SJCRH30 (cell line): ENCODE measurements around the gene BMP10. TPM values are rescaled to one million over a fixed set of nuclear protein-coding genes. Genes with fewer than 3 reads are reported as not detected.

ENCODE experiments used
- DNase-seq, 2 experiments: peaks; one replicate each; pipeline ENCODE4 v3.0.0-alpha.2; 2015 to 2020
- H3K27ac ChIP-seq: fragments of 250-450 bp; sonication (Bioruptor Pico); 2 replicates; pipeline ENCODE4 v1.5.1; 2020; ENCODE audit warnings: mild to moderate bottlenecking, moderate library complexity
- H3K27me3 ChIP-seq: fragments of 250-450 bp; sonication (Bioruptor Pico); 2 replicates; pipeline ENCODE4 v1.5.1; 2020; ENCODE audit warnings: mild to moderate bottlenecking, moderate library complexity
- H3K36me3 ChIP-seq: fragments of 250-450 bp; sonication (Bioruptor Pico); 2 replicates; pipeline ENCODE4 v1.5.1; 2020; ENCODE audit warnings: mild to moderate bottlenecking, moderate library complexity
- H3K4me1 ChIP-seq: fragments of 250-450 bp; sonication (Bioruptor Pico); 2 replicates; pipeline ENCODE4 v1.5.1; 2020; ENCODE audit warnings: mild to moderate bottlenecking, moderate library complexity
- H3K4me3 ChIP-seq: fragments of 250-450 bp; sonication (Bioruptor Pico); 2 replicates; pipeline ENCODE4 v1.5.1; 2020; ENCODE audit warnings: mild to moderate bottlenecking, moderate library complexity
- H3K9me3 ChIP-seq: fragments of 250-450 bp; sonication (Bioruptor Pico); replicated peaks from 2 replicates; pipeline ENCODE4 v1.5.1; 2020; ENCODE audit warnings: mild to moderate bottlenecking, moderate library complexity
- total RNA-seq: library from RNA; depleted of rRNA; stranded (reverse); fragments of >200 nt; shearing (Covaris generic); gene quantifications from 2 replicates; pipeline ENCODE4 v1.2.3, GENCODE V29; 2014

BMP10 gene
- total RNA-seq, 1 experiment from 2014 or later = not detected

DNA sequence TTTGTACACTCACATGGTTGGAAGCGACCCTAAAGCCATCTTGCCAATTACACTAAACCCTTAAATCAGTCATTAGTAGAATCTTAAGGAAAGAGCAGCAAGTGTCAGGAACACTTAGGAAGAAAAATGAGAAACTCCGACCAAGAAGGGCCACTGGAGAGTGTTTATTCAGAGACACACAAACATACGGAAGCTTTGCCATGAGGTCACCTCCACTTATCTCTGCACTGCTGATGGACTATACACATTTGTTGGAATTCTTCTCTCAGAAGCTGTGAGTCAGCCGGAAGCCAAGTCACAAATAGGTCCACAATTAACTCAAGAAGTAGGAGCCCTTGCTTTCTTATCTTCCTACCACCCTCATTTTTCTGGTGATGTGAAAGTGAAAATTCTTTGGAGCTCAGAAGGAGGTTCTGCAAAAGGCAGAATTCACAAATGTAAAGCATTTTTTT is 21.6 kb downstream of the BMP10 start:
- no peak for DNase-seq
- Histone ChIP-seq H3K36me3 (no peaks in the 10 kb centered on the region), H3K27ac (no peak overlapping the region), H3K9me3 (no peaks in the 10 kb centered on the region), H3K27me3 (no peaks in the 10 kb centered on the region), H3K4me3 (no peak overlapping the region), H3K4me1 (peaks cover 30% of the 10 kb centered on the region)

DNA sequence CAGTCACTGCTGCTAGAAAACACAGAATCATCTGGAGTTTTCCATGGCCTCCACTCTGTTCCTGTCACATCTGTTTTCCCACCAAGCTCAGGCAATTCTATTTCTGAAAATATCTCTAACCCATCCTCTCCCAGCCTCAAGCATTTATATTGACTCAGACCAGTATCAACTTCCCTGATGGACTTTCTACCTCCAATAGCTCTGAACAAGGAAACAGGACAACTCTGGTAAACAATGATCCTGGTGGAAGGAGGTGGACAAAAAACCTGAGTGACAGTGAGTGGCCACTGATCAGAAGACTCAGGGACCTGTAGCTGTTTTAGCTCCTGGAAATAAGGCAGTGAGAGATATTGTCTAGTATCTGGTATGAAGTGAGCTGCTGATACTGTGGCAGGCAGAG is 23.4 kb downstream of the BMP10 start:
- Histone ChIP-seq H3K27ac (no peak overlapping the region), H3K9me3 (no peaks in the 10 kb centered on the region), H3K27me3 (no peaks in the 10 kb centered on the region), H3K4me3 (no peak overlapping the region), H3K36me3 (no peaks in the 10 kb centered on the region), H3K4me1 (peaks cover 11% of the 10 kb centered on the region)
- no peak for DNase-seq

DNA sequence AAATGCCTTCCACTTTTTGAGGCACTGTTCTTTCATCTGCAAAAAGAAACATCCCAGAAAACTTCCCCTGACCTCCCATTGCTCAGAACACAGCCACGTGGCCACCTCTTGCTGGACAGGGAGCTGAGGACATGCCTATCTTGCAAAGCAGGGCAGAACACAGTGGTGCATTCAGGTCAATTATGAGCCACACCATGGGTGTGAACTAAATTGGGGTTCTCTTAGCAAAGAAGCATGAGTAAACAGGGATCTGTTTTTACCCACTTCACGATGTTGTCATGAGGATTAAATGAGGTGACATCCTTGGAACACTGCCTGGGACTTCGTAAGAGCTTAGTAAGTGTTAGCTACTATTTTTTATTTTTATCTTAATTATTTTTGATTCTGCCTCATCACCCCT is 25.1 kb downstream of the BMP10 start:
- no peak for DNase-seq
- Histone ChIP-seq H3K9me3 (no peaks in the 10 kb centered on the region), H3K27me3 (no peaks in the 10 kb centered on the region), H3K36me3 (no peaks in the 10 kb centered on the region), H3K27ac (no peak overlapping the region), H3K4me1 (peaks cover 6% of the 10 kb centered on the region; the same call in 1 of the 2 replicates), H3K4me3 (no peak overlapping the region)

DNA sequence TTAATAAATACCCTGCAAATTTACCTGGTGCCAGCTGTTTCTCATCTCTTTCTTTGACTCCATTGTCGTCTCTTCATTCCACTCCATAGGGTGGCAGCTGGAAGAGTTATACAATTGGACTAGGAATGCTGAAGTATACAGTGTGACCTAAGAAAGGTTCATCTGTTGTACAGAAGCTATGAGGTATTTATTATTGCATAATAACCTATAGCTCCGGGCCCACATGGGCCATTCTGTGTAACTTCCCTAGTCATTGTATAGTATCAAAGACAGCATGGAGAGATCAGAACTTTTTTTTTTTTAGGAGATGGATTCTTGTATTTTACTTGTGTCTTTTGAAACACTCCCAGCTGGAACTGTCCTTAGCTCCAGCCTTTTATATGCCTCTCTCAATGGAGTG is 26.2 kb downstream of the BMP10 start:
- DNase-seq = no peak
- no peak overlapping the region for H3K27ac ChIP-seq
- H3K27me3 ChIP-seq = no peaks in the 10 kb centered on the region
- peaks cover 5% of the 10 kb centered on the region; the same call in 1 of the 2 replicates for H3K4me1 ChIP-seq
- no peak overlapping the region for H3K4me3 ChIP-seq
- H3K36me3 ChIP-seq = no peaks in the 10 kb centered on the region
- no peaks in the 10 kb centered on the region for H3K9me3 ChIP-seq

DNA sequence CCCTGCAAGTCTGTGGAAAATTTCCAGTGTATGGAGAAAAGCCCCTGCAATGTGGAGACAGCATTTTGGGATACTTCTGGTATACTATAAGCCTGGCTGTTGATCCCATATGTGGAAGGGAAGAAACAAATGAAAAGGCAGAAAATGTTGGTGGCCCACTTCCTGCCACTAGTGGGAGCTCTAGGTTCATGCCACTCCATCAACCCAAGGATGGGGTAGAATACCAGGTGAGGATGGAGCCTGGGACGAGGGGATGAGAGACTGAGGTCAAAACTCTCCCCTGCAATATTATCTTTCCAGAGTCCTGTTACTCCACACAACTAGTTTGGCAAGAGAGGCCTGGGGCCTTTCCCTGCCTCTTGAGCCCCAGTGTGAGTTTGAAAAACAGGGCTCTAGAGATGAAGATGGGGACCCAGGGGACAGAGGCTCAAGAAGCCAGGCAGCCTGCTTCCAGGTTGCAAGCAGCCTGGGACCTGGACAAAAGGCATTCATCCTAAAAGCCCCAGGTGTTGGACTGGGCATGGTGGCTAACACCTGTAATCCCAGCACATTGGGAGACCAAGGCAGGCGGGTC is 31.9 kb downstream of the BMP10 start:
- Histone ChIP-seq H3K27ac (no peak overlapping the region), H3K27me3 (no peaks in the 10 kb centered on the region), H3K36me3 (no peaks in the 10 kb centered on the region), H3K4me3 (no peak overlapping the region), H3K4me1 (peaks cover 7% of the 10 kb centered on the region), H3K9me3 (no peaks in the 10 kb centered on the region)
- DNase-seq = peak; percentile 51 to 68

DNA sequence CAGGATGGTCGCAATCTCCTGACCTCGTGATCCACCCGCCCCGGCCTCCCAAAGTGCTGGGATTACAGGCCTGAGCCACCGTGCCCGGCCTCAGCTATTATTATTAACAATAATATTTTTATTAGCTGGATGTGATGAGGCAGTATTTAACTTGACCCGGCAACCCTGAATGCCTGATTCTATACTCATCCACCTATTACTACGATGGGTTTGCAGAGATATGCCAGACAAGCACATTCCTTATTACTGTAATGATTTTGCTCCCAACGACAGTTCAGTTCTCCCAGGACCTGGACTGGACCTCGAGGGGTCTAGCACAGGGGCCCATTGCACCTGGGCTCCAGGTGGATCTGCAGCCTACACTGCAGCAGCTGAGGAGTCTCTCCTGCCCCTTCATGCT is 32.6 kb downstream of the BMP10 start:
- DNase-seq = no peak
- H3K27ac ChIP-seq = no peak overlapping the region
- H3K4me1 ChIP-seq = peaks cover 7% of the 10 kb centered on the region
- no peaks in the 10 kb centered on the region for H3K9me3 ChIP-seq
- no peaks in the 10 kb centered on the region for H3K27me3 ChIP-seq
- H3K36me3 ChIP-seq = no peaks in the 10 kb centered on the region
- no peak overlapping the region for H3K4me3 ChIP-seq

DNA sequence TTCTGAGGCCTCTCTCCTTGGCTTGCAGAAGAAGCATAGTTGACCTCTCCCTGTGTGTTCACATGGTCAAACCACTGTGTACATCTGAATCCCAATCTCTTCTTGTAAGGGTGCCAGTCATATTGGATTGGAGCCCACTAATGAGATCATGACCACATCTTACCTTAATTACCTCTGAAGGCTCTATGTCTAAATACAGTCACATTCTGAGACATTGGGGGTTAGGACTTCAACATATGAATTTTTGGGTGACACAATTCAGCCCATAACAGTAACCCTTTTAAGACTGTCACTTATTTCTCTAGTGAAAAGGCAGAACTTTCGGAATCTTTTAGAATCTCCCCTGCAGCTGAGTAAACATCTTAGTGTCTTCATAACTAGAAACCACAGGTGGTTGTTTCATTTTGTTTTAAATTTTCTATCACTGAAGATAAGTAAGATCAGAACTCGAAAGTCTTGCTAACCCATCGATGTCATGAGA is 33.3 kb downstream of the BMP10 start:
- peak in 1 of 2 experiments; percentile 27 for DNase-seq
- no peaks in the 10 kb centered on the region for H3K27me3 ChIP-seq
- no peaks in the 10 kb centered on the region for H3K9me3 ChIP-seq
- H3K36me3 ChIP-seq = no peaks in the 10 kb centered on the region
- H3K4me3 ChIP-seq = no peak overlapping the region
- H3K4me1 ChIP-seq = peaks cover 9% of the 10 kb centered on the region
- no peak overlapping the region for H3K27ac ChIP-seq

DNA sequence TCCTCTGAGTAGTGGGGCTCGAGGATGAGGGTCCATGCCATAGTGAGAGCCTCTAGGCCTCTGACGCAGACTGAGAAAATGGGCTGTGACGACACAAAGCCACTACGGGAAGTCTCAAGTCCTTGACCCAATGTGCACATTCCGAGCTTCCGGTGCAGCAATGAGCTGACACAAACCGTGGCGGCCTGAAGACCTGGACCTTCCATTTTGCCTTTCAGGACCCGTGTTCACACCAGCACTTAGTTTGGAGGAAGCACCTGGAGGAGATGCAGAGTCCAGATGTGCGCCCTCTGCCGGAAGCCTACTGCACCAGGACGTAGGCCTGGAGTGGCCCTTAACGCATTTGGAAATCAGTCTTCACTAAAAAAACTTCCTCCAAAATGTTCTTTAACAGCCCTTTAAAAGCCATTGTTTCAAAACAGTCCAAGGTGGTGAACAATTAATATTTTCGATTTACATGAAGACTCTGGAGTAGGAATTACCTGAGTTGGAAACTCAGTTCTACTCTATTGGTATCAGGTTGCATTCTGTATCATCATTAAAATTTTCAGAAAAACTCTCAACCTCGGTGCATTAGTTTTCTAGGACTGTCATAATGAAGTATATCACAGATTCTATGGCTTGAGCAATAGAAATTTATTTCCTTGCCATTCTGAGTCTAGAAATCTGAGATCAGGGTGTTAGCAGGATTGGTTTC is 33.9 kb downstream of the BMP10 start:
- no peaks in the 10 kb centered on the region for H3K9me3 ChIP-seq
- no peaks in the 10 kb centered on the region for H3K36me3 ChIP-seq
- H3K4me1 ChIP-seq = peaks cover 15% of the 10 kb centered on the region
- H3K4me3 ChIP-seq = no peak overlapping the region
- no peak for DNase-seq
- H3K27me3 ChIP-seq = no peaks in the 10 kb centered on the region
- no peak overlapping the region for H3K27ac ChIP-seq

DNA sequence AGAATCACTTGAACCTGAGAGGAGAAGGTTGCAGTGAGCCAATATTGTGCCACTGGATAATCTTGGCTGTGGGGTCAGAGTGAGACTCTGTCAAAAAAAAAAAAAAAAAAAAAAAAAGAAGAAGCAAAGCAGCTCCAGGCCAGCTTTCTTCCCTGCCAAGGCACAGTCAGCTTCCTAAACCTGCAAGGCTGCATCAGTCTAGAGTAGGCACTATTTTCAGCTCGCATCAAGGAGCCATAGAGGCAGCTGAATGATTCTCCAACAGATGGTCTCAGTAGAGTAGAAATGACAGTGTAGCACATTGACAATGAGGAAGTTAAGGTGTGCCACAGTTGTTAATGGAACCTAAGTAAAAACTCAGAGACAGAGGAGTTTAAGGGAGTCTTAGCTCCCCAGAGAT is 35.6 kb downstream of the BMP10 start:
- no peaks in the 10 kb centered on the region for H3K27me3 ChIP-seq
- H3K27ac ChIP-seq = no peak overlapping the region
- H3K4me3 ChIP-seq = no peak overlapping the region
- peaks cover 25% of the 10 kb centered on the region for H3K4me1 ChIP-seq
- H3K36me3 ChIP-seq = no peaks in the 10 kb centered on the region
- no peaks in the 10 kb centered on the region for H3K9me3 ChIP-seq
- no peak for DNase-seq

DNA sequence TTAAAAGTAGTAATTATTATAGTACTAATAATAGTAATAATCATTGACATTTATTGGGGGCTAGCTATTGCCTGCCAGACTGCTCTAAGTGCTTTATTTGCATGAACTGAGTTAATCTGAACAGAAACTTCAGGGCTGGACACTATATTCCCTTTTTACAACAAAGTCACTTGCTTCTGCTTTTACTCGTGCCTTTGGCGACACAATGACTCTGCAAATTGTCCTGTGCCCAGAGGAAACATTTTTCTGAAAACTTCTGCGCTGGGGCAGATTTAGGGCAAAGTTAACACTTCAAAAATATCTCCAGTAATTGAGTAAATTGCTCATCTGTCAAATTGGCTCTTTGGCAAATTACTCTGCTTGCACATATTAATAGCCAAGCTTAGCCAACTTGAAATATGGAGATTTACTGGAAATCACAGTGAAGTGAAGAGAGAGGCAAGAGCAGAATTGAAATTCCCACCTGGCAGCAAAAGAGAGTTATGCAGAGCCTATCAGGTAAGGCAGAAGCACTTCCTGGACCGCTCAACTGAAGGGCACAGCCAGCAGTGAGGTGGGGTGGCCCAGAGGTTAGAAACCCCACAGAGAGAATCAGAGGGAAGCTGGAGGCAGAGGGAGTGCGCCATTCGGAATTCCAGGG is 36.3 kb downstream of the BMP10 start:
- no peaks in the 10 kb centered on the region for H3K9me3 ChIP-seq
- H3K27me3 ChIP-seq = no peaks in the 10 kb centered on the region
- H3K4me1 ChIP-seq = peaks cover 29% of the 10 kb centered on the region
- H3K36me3 ChIP-seq = no peaks in the 10 kb centered on the region
- DNase-seq = no peak
- H3K27ac ChIP-seq = no peak overlapping the region
- H3K4me3 ChIP-seq = no peak overlapping the region

DNA sequence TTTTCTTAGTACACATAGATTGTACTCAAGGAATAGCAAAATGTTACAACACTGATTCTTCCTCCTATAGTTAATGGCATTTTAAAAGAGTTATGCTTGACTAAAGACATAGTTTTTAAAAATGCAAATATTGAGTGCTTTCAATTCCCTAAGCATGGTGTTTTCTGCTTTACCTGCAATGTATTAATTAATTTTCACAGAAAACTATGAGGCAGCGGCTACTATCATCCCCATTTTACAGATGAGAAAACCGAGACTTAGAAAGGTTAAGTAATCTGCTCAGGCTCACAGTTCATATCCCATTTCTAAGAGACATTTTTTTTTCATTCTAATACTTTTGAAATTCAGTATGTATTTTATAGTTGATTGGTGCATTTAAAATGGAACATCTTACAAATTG is 38.0 kb downstream of the BMP10 start:
- Histone ChIP-seq H3K27me3 (no peaks in the 10 kb centered on the region), H3K36me3 (no peaks in the 10 kb centered on the region), H3K27ac (peak overlapping the region; percentile 57), H3K4me1 (peaks cover 41% of the 10 kb centered on the region), H3K9me3 (no peaks in the 10 kb centered on the region), H3K4me3 (no peak overlapping the region)
- DNase-seq = no peak

DNA sequence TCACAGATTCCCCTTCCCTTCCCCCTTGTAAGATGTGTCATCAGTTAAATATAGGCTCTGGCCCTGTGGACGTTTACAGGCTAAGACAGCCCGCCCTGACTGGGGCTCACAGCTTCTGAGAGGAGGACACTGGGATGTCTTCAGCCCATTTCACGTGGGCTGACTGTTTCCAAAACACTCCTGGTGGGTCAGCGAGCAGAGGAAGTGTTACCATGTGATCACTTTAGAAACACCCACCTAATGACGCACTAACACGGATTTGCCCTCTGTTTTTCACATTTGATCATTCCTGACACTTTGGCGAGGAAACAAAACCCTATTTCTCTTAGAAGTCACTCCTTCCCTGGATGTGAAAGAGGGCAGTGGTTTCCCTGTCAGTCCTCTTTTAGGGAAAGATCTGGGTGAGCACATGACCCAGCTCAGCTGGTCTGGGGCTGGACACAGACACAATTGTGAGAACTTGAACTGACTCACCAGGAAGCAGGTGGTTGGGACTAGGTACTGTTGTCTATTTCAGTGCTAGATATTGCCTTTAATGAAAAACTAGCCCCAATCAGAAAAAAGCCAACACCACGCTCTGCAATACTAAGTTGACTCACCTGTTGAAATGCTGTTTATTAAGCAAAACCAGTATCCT is 38.8 kb downstream of the BMP10 start:
- no peak overlapping the region for H3K4me3 ChIP-seq
- H3K27me3 ChIP-seq = no peaks in the 10 kb centered on the region
- H3K9me3 ChIP-seq = no peaks in the 10 kb centered on the region
- no peaks in the 10 kb centered on the region for H3K36me3 ChIP-seq
- peak; percentile 54 to 71 for DNase-seq
- peaks cover 41% of the 10 kb centered on the region for H3K4me1 ChIP-seq
- H3K27ac ChIP-seq = peak overlapping the region; percentile 57

DNA sequence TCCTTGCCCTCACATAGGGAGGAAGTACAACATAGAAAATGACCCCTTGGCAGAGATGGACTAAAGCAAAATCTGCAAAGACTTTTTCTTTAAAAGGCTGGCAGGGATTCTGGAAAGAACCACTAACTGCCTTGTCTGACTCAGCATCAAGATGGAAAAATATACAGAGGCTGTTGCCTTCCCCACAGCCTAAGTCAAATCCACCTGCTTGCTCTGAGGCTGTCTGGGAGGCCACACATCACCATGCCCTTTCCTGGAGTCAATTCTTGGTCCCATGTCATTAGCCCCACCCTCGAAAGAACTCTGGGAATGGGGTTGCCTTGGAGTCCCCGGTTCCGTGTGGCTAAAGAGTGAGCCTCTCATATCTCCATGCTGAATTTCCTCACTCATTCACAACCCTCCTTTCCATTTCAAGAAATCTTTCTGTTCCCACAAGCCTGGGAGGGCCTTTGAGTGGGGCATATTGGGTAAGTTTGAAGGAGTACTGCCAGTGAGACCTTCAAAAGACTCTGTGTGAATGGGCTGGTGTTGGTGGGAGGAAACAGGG is 39.4 kb downstream of the BMP10 start:
- Histone ChIP-seq H3K27me3 (no peaks in the 10 kb centered on the region), H3K4me3 (no peak overlapping the region), H3K9me3 (no peaks in the 10 kb centered on the region), H3K36me3 (no peaks in the 10 kb centered on the region), H3K27ac (peak overlapping the region; percentile 57), H3K4me1 (peaks cover 41% of the 10 kb centered on the region)
- no peak for DNase-seq

DNA sequence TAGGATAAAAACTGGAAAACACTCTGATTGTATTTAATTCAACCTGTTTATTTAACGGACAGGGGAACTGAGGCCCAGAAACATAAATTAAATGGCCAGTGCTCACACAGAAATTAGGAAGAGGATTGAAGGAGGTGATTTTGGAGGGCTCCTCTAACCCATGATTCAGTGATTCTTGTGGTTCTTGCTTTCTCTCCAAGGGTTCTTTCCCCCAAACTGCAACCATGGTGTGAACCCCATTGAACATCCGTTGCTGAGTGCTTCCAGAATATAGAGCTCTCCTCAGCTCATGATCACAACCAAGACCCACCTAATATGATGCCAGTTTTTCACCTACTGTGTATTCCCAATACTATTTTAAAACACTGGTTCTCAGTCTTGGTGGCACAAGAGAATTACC is 41.4 kb downstream of the BMP10 start:
- Histone ChIP-seq H3K27me3 (no peaks in the 10 kb centered on the region), H3K4me1 (peaks cover 41% of the 10 kb centered on the region), H3K27ac (peak overlapping the region; percentile 74), H3K4me3 (peak overlapping the region; percentile 6), H3K9me3 (no peaks in the 10 kb centered on the region), H3K36me3 (no peaks in the 10 kb centered on the region)
- DNase-seq = no peak
